Measurements from ENCODE around the gene FGFBP1.

GRCh38 chr4:15891312-15891711 lies 47.2 kb downstream of the FGFBP1 start:
- TF ChIP-seq CTCF (conservative IDR thresholded peaks at IDR 0.05; ENCODE audit: low read depth, low read length) (no peak), EZH2 (IDR thresholded peaks at IDR 0.05; ENCODE audit: low read length, unreplicated experiment) (no peak)
